ENCODE data around the gene TGDS.

The TGDS gene

DNA sequence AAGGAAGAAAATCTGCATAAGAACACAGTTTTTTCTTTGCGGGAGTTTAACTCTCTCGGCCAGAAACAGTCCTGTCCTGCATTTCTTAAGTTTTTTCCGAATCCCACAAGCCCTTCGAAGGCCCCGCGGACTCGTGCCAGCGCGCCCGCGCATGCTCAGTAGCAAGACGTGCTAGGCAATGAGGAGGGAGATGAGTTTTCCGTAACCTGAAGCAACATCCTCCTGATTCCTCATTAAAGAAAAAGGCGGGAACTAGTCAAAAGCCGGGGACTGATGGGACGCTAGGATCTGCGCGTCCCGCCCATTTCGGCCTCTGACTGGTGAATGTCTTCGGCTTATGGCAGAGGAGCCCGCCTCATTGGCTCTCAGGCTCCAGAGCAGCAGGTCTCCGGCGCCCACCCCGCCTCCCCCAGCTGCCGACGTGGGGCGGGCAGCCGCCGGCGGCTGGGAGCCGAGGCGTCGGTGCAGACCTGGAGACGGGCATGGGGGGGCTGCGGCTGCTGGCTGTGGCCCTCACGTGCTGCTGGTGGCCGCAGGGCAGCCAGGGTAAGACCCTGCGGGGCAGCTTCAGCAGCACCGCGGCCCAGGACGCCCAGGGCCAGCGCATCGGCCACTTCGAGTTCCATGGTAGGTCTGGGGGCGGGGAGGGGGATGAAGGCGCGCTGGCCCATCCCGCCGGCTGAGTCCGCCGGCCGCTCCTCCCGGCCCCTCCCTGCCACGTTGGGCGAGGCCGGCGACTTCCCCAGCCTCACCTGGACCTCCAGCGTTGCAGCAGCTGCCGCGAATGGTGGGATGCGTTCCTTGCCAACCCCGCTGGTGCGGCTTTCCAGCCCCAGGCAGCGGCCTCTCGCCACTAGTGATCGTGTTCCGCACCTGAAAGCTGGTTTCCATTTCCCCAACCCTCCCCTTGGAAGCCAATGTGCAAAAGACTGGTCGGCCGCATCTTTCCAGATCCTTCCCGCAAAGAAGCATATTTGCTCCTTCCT, 5.8 kb upstream of the TGDS start, which contains the start of gene GPR180:
Gene GPR180 (plus strand): TSS at position 412 of the 986 bp plus-strand sequence. CDS start 71 bp downstream, at position 483.
- DNase-seq (ENCODE audit: low read depth) = peak; percentile 90

DNA sequence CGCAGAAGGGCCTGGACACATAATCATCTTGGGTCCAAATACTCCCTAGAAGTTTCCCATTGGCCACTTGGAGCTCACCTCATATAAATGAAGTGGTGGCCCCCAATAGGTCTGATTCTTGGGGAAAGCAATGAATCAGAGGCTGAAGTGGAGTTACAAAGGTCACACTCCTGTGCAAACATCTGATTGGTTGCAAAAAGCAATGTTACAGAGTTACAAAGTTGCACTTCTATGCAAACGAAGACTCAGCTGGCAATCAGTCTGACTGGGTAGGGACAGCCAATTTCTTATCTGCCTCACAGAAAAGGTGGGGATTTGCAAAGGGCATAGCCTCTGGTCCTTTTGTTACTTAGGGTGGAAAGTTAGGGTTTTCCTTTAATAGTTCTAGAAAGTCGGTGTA, 3.9 kb upstream of the TGDS start:
- DNase-seq (ENCODE audit: low read depth) = no peak

- DNase-seq (ENCODE audit: low read depth) = no peak
These were observed 2.3 kb upstream of the TGDS start for GRCh38 chr13:94598281-94598680.

DNA sequence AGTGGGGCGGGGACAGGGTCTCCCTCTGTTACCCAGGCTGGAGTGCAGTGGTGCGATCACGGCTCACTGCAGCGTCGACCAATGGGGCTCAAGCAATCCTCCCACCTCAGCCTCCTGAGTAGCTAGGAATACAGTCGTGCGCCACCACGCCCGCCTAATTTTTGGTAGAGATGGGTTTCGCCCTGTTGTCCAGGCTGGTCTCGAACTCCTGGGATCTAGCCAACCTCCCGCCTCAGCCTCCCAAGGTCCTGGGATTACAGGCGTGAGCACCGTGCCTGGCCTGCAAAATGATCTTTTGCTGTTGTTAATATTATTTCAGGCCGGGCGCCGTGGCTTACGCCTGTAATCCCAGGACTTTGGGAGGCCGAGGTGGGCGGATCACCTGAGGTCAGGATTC, 621 bp upstream of the TGDS start:
- DNase-seq (ENCODE audit: low read depth) = no peak

DNA sequence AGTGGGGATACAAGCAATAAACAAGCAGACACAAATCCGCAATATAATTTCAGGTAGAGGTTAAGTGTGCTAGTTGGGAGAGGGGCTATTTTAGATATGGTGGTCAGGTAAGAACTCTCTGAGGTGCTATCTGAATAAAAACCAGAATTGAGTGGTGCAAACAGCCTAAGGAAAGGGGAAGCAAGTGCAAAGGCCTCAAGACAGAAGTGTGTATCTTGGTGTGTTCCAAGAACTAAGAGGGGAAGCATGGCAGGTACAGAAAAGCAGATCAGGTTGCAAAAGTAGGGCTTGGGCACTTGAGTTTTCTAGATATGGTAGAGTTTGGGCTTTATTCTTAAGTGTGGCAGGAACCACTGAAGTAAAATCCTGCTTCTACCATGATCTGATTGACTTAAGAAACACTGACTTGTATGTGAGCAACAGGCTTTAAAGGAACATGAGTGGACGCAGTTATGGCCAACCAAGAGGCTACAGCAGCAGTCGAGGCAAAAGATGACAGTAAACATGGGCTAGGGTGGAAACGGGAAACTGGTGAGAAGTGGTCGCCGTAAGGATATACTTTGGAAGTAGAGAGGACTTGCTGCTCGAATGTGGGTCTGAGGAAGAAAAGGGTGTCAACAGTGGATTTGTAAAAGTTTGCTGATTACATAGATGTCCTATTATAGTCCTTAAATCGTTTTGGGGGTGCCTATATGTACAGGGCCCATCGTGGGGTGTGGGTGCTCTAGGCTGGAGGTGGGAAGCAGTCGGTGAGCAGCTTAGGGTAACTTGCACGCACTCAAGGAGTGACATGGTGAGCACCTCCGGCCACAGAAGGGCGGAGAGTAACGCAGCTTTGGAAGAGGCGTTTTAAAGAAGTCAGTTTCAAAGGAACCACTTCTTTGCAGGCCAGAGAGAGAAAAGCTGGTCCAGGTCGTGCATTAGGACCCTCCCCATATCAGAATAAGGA, 677 bp downstream of the TGDS start:
- DNase-seq (ENCODE audit: low read depth) = no peak

- no peak for DNase-seq (ENCODE audit: low read depth)
These were observed 5.2 kb downstream of the TGDS start for GRCh38 chr13:94590744-94591143.

DNA sequence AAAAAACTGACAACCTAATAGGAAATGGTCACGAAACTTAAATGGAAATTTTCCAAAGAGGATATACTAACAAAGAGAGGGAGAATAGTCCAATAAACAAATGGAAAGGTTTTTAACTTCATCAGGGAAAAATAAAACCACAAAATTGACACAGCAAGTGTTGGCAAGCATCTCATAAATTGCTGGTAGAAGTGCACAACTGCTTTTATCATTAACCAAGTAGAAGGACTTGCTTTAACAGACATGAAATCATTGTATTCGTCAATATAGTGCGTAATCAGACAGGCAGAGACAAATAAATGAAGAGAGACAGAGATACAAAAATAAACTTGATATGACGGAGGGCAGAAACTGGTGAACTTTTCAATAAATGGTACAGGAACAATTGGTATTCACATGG, 7.4 kb downstream of the TGDS start:
- DNase-seq (ENCODE audit: low read depth) = no peak

DNA sequence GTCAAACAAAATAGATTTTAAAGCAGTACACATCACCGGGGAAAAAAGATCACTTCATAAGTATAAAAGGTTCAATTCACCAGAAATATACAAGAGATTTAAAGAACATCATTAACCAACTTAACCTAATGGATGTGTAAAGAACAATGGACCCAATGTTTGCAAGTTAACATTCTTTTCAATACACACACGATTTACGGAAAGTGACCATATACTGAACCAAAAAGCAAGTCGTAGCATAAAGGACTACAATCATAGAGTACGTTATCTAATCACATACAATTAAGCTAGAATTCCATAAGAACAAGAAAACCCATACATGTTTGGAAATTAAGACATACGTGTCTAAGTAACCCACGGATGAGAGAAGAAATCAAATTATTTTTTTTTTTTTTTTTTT, 9.6 kb downstream of the TGDS start:
- no peak for DNase-seq (ENCODE audit: low read depth)

DNA sequence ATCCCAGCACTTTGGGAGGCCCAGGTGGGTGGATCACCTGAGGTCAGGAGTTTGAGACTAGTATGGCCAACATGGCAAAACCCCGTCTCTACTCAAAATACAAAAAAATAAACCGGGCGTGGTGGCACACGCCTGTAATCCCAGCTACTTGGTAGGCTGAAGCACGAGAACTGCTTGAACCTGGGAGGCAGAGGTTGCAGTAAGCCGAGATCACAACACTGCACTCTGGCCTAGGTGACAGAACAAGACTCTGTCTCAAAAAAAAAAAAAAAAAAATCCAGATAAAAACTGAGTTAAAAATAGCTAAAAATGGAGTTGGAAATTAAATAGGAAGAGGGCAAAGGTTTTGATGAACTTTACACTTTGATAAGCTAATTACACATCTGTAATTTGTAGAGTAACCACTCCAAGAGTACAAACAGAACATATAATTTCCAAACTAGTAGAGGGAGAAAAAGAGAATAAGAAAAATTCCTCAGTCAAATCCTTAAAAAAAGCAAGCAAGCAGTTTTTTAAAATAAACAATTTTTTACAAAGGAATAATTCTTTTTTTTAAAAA, 10.3 kb downstream of the TGDS start:
- DNase-seq (ENCODE audit: low read depth) = no peak

DNA sequence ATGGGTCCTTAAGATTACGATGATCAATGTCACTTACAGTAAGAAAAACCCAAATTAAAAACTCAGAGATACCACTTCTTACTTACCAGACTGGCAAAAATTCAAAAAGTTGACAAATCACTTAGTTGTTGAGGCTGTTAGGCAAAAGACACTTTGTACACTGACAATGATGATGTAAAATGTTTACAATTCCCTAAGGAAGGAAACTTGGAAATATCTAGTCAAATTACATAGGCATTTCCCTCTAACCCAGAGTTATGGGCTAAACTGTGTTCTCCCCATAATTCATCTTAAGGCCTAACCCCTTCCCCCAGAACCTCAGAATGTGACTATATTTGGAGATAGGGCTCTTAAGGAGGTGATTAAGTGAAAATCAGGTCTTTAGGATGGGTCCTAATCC, 12.0 kb downstream of the TGDS start:
- no peak for DNase-seq (ENCODE audit: low read depth)

DNA sequence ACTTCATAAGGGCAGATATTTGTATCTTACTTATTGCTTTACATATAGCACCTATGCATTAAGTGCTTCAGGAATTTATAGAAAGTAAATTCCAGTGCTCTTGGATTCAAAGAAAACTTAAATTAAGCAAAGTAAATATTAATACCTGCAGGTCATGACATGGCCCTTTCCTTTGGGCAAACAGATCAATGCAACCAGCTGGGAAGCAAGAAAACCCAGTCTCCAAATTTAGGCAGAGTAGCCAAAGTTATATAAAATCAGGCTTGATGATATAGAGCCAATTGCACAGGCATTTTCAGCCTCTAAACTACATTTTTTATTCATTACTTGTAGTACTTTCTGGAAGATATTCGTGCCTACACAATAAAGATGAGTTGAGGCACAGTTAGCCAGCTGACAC, 16.9 kb downstream of the TGDS start:
- no peak for DNase-seq (ENCODE audit: low read depth)

DNA sequence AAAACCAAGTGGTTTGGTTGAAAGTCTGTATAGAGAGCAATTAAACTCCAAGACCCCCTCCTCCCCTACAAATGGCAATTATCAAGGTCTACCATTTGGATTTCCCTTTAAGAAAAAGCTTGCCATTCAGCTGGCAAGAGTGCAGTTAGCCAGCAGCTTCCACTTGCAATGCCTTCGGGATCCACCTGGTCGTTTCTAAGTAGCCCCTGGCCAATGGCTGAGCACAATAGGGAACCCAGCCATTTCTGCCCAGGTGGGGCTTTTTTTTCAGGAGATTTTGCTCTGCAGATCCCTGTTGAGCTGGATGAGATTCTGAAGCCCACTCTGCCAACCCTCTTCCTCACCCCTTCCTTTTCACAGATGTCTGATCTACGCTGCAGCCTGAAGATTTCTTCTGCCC, 26.3 kb downstream of the TGDS start:
- DNase-seq (ENCODE audit: low read depth) = no peak

GRCh38 chr13:94568443-94568842, 27.5 kb downstream of the TGDS start:
- DNase-seq (ENCODE audit: low read depth) = no peak

DNA sequence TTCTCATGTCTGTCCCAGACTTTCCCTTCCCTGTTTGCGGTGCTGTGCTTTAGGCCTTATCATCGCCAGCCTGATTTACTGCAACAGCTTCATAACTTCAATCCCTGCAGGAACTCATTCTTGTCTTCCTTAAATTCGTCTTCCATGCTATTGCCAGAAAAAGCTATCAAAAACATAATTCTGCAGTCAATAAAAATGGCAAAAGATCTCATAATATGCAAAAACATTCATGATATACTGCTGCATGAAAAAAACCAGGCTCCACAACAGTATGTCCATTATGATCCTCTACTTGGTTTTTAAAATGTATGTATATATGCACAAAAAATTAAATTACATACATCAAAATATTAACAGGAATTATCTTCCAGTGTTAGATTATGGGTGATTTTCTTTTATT, 28.4 kb downstream of the TGDS start:
- DNase-seq (ENCODE audit: low read depth) = no peak

GRCh38 chr13:94561126-94561525, 34.8 kb downstream of the TGDS start:
- DNase-seq (ENCODE audit: low read depth) = no peak

GRCh38 chr13:94560116-94560515, 35.8 kb downstream of the TGDS start:
- DNase-seq (ENCODE audit: low read depth) = no peak

DNA sequence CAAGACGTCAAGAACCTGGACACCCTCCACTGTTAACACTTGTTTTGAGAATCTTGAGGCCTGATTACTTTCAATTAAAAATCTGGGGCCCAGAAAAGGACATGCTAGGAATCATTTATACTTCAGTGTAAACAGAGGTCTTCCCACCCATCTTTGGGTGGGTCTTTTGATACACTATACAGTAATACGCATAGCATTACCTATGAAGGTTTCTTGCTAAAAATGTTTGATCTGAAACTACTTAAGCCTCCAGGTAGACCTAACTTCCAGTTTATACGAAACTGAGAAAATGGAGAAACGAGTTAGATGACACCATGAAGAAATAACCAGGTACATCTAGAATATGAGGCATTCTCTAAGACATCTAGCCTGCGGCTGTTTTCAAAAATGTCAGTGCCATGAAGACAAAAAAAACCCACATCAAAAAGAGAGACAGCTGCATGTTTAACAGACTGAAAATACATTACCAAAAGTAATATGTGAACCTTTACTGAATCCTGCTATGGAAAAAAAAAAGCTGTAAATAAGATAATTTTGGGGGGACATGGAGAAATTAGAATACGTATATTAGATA, 36.6 kb downstream of the TGDS start:
- DNase-seq (ENCODE audit: low read depth) = no peak

DNA sequence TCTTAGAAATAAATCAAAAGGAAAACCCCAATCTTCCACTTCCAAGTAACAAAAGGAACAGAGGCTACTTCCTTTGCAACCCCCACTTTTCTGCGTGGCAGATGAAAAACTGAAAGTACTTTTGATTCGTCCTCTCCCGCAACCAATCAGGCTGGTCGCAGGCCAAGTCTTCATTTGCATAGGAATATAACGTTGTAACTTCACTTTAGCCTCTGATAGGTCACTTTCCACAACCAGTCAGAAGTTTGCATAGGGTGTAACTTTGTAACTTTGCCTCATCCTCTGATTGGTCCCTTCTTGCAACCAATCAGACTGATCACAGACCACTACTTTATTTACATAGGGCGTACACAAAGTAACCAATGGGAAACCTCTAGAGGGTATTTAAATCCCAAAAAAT, 37.2 kb downstream of the TGDS start:
- DNase-seq (ENCODE audit: low read depth) = no peak

GRCh38 chr13:94557684-94558235, 38.2 kb downstream of the TGDS start:
- DNase-seq (ENCODE audit: low read depth) = no peak

DNA sequence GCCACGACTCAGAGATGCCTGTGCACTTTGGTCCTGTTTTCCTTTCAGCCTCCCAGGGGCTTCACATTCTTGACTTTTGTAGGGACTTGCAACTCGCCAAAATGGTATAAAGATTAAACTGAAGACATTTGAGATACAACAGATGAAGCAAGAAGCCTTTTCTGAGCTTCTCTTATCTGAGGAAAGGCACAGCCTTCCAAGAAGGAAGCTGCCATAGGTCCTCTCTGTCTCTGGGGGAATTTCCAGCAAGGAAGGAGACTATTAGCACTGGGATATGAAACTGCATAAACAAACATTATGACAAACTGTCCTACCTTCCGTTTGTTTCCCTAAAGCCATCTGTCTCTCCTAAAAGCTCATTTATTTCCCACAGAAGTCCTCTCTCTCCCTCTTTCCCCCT, 39.3 kb downstream of the TGDS start:
- no peak for DNase-seq (ENCODE audit: low read depth)

GRCh38 chr13:94556041-94556440, 39.9 kb downstream of the TGDS start:
- no peak for DNase-seq (ENCODE audit: low read depth)

DNA sequence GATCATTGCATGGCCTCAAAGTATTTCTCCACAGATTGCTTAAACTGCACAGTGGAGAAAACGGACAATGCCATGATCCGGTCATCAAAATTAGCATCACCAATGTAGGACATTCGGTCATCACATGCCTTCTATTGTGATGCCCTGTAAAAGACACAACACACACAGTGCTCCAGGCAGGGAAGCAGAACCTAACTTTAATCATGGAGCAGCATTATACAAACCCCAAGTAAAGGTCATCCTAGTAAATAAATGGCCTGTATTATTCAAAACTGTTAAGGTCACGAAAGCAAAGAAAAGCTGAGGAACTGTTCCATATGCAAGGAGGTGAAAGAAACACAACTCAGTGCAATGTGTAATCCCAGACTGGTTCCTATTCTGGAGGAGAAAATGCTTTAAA, 42.2 kb downstream of the TGDS start:
- no peak for DNase-seq (ENCODE audit: low read depth)
